ENCODE results near the gene ZBTB42.
"Not testable (repeated sequence)": the region's sequence is repeated elsewhere in the genome, so short reads cannot be mapped to it uniquely, and the experiment has no call there.

The ZBTB42 gene

GRCh38 chr14:104797115-104798044, 3.5 kb upstream of the ZBTB42 start:
- DNase-seq: no peak

DNA sequence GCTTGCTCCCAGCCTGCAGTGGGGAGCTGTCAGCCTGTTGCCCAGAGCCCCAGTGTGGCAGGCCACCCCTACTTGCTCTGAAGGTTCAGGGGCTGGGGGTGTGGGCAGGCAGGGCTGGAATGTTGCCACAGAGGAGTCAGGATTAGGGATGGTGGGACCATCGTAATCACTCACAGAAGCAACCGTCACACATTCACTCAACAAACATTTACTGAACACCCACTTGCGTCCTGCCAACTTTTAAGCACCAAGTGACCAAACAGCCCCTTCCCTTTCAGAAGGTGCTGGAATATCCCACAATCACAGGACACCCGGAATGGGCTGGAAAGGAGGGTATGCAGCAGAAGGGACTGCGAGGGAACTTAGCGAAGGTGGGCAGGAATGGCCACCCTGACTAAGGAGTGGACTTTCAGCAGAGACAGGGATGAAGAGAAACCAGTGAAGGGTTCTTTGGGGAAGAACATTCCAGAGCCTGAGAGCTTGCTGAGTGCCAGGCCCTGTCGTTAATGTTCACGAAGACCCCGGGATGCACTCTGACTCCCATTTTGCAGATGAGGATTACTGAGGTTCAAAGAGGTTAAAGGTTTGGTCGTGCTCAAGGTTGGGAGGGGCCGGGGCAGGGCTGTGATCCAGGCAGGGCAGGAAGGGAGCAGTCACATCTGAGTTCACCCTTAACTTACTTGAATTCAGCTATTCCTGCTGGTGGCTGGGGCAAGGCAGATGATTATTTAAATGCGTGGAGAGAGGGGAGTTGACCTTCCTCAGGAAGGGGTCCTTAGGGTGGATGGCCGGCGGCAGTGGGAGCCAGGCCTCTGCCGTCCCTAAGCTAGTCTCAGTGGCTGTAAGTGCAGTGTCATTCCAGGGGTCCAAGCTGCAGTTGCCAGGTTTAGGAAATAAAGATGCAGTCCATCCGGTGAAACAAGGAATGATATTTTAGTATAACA, 2.3 kb upstream of the ZBTB42 start:
- DNase-seq: no peak

DNA sequence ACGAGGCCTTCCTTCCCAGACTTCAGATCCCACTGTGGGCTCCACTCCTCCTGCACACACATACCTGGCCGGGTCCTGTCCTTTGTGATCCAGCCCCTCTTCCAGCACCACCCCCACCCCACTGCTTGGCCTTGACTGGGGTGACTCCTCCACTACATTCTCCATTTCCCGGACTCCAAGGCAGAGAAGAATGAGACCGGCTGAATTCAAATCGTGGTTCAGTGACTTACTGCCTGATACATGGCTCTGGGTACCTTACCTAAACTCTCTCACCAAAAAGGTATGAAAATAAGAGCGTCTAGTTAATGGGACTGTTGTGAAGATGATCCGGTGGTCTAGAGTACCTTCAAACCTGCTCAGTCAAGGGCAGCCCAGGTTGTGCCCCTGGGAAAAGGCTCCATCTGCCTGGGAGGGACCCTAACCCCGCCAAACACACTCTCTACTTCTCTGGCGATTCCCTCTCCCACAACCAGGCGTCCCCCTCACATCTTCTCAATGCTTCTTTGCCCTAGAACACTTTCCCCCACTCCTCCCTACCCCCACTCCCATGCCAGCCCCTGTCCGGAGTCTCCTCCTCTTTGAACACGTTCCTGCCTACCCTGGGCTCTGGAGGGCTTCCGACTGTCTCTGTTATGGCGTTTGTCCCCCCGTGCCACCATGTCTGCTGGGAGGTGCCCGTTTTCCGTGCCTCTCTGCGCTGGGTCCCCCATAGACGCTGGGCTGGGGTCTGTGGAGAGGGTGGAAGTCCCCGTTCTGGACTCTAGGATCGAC, 1.5 kb upstream of the ZBTB42 start:
- no peak for DNase-seq

DNA sequence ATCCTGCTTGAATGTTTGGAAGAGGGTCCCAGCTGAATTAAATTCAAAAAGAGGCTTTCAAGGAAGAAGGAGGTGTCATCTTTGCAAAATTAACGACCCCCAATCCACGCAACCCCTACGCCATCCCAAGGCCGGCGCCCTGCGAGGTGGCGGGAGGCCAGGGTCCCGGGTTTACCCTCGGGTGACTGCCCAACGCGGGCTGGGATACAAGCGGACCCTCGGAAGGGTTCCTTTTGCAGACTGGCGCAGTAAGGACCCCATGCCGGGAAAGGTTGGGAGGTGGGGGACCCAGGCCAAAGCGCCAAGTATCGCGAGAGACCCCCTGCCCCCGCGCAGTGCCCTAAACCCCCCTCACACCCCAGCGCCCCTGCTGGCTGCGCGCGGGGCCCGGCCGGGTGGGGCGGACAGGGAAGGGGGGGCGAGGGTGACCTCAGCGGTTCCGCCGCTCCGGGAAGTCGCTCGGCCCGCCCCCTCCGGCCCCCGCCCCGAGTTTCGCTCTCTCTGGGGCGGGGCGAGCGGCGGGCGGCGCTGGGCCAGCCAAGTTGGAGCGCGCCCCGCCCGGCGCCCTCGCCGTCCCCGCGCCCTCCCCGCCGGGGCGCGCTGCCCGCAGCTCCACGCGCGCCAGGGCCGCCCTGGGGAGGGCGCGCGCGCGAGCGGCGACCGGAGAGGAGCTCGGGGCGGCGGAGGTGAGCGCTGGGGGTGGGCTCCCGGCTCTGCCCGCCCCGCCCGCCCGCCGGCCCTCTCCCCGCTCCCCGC, 708 bp upstream of the ZBTB42 start:
- peak; percentile 73 for DNase-seq

GRCh38 chr14:104801520-104802393, 856 bp downstream of the ZBTB42 start:
- DNase-seq: no peak

- DNase-seq: no peak
Observed at GRCh38 chr14:104802394-104803184, 1.7 kb downstream of the ZBTB42 start.

- DNase-seq: no peak
Observed at GRCh38 chr14:104803280-104803911, 2.5 kb downstream of the ZBTB42 start.

- DNase-seq: no peak
Observed at GRCh38 chr14:104803912-104804410, 3.1 kb downstream of the ZBTB42 start.

GRCh38 chr14:104804481-104805325, 3.8 kb downstream of the ZBTB42 start:
- no peak for DNase-seq

GRCh38 chr14:104805326-104805678, 4.4 kb downstream of the ZBTB42 start:
- DNase-seq: no peak

DNA sequence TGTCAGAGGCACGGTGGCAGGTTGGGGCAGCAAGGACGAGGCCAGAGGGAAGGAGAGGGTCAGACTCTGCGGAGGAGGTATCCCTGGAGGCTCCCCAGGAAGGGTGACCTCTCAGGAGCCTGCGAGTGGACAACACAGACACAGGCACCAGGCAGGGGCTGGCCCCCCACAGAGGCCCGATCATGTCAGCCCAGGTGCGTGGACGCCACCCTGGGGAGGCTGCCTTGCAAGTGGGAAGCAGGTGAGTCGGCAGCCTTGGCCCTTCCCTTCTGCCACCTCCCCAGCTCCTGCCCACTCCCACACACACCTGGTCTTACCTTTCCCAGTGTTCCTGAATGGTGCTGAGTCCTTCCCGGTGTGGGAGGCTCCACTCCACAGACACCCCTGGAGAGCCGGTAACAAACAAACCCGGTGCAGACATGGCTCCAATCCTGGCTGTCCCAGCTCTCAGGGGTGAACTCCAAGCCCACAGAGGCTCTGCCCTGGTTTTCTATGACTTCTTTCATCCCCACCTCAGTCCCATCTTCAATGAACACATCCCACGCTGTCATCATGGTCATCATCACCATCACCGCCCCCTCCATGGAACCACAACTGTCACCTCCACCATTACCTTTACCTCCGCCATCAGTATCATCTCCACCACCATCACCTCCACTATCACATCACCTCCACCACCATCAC, 5.2 kb downstream of the ZBTB42 start:
- DNase-seq: no peak

GRCh38 chr14:104806625-104807465, 5.9 kb downstream of the ZBTB42 start:
- no peak for DNase-seq

GRCh38 chr14:104808456-104808855, 7.6 kb downstream of the ZBTB42 start:
- DNase-seq: no peak

GRCh38 chr14:104810316-104810715, 9.4 kb downstream of the ZBTB42 start:
- DNase-seq: no peak

GRCh38 chr14:104813286-104813685, 12.4 kb downstream of the ZBTB42 start:
- no peak for DNase-seq

DNA sequence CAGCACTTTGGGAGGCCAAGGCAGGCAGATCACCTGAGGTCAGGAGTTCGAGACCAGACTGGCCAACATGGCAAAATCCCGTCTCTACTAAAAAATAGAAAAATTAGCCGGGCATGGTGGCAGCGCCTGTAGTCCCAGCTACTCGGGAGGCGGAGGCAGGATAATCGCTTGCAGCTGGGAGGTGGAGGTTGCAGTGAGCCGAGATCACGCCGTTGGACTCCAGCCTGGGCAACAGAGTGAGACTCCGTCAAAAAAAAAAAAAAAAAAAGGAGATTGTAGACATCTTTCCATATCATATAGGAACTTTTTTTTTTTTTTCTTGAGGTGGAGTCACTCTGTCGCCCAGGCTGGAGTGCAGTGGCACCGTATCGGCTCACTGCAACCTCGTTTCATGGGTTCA, 13.8 kb downstream of the ZBTB42 start:
- DNase-seq: not testable (repeated sequence)

DNA sequence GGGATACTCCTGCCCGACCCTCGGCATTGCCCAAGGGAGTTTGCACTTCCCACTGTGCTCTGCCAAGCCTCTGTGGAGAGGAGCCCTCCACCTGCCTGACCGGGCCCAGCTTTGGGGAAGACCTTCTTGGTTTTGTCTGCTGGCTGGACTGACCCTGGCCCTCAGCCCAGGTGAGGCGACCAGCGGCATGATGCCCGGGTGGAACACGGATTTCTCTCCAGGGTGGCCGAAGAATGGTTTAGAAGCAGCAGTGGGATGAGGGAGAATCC, 15.6 kb downstream of the ZBTB42 start:
- DNase-seq: no peak
